22Rv1 (cell line): ENCODE measurements around the gene SLC25A25.

Experiments
- ZFX ChIP-seq: fragments of 450-650 bp; IDR thresholded peaks from 2 replicates; pipeline ENCODE4 v1.6.1; 2017; ENCODE audit warnings: antibody characterized with exemption, borderline replicate concordance
- TF ChIP-seq, protein P1 (sequence below): fragments of 450-650 bp; IDR thresholded peaks from 2 replicates; pipeline ENCODE4 v1.5.1; 2017; ENCODE audit warnings: mild to moderate bottlenecking

DNA sequence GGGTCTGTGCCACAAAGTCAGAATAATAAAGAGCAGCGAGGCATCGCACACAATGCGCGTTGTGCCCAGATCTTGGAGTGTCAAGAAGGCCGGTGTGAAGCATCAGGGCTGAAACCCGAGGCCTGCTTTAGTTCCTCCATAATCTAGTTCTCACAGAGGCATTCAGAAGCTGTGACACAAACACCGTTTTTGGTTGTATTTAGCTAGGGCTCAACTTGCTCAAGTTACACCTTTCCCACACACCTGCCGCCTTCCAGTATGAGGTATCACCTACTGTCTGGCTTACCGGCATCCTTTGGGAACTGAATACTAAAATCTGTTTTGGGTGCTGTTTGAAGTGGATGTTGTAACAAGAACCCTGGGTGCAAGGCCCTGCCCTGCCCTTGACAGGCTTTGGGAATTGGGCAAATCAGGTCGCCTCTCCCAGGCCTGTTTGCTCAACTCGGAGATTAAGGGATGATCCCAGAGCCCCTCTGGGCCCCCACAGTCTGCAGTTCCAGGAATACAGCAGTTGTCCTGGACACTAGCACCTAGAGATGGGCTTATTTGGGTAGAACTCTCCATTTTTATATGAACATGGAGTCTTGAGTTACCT, 27.0 kb downstream of the SLC25A25 start:
- TF ChIP-seq, protein P1, sequence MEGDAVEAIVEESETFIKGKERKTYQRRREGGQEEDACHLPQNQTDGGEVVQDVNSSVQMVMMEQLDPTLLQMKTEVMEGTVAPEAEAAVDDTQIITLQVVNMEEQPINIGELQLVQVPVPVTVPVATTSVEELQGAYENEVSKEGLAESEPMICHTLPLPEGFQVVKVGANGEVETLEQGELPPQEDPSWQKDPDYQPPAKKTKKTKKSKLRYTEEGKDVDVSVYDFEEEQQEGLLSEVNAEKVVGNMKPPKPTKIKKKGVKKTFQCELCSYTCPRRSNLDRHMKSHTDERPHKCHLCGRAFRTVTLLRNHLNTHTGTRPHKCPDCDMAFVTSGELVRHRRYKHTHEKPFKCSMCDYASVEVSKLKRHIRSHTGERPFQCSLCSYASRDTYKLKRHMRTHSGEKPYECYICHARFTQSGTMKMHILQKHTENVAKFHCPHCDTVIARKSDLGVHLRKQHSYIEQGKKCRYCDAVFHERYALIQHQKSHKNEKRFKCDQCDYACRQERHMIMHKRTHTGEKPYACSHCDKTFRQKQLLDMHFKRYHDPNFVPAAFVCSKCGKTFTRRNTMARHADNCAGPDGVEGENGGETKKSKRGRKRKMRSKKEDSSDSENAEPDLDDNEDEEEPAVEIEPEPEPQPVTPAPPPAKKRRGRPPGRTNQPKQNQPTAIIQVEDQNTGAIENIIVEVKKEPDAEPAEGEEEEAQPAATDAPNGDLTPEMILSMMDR, result no peak
- no peak for TF ChIP-seq ZFX
